Stimulated activated memory B cell treated with anti-CD40 and anti-IgM and Interleukin-4, amounts not matched to agents 10 μg/mL and 1 μg/mL and 100 μg/mL, for 72 hours (primary cell): ENCODE measurements around the gene ZGRF1.
"Not testable (repeated sequence)": the region's sequence is repeated elsewhere in the genome, so short reads cannot be mapped to it uniquely, and the experiment has no call there.

Source experiments
- ATAC-seq: fragments of 150-1000 bp; cut with Tn5 transposase; 2 replicates; pipeline ENCODE4 v1.10.0; 2021
- H3K27ac Mint-ChIP-seq: one replicate; pipeline ENCODE4 v1.8.0; 2022; ENCODE audit warnings: mild to moderate bottlenecking, mixed read lengths
- H3K27me3 Mint-ChIP-seq: one replicate; pipeline ENCODE4 v1.8.0; 2022; ENCODE audit warnings: mixed read lengths
- H3K36me3 Mint-ChIP-seq: one replicate; pipeline ENCODE4 v1.8.0; 2022; ENCODE audit warnings: mixed read lengths
- H3K4me1 Mint-ChIP-seq: one replicate; pipeline ENCODE4 v1.8.0; 2022; ENCODE audit warnings: mixed read lengths
- H3K4me3 Mint-ChIP-seq: one replicate; pipeline ENCODE4 v1.8.0; 2022; ENCODE audit warnings: mild to moderate bottlenecking, moderate library complexity, mixed read lengths
- H3K9me3 Mint-ChIP-seq: one replicate; pipeline ENCODE4 v1.8.0; 2022; ENCODE audit warnings: mixed read lengths

Gene ZGRF1

DNA sequence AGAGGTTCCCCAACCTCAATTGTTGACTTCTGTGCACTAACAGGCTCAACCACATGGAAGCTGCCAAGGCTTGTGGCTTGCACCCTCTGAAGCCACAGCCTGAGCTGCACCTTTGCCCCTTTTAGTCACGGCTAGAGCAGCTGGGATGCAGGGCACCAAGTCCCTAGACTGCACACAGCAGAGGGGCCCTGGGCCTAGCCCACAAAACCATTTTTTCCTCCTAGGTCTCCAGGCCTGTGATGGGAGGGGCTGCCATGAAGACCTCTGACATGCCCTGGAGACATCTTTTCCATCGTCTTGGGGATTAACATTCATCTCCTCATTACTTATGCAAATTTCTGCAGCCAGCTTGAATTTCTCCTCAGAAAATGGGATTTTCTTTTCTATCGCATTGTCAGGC, 145.9 kb downstream of the ZGRF1 start:
- not testable (repeated sequence) for H3K4me3 Mint-ChIP-seq, H3K27ac Mint-ChIP-seq, H3K36me3 Mint-ChIP-seq, ATAC-seq, H3K4me1 Mint-ChIP-seq
- Mint-ChIP-seq H3K27me3 (peaks cover 15% of the 10 kb centered on the region), H3K9me3 (peaks cover 15% of the 10 kb centered on the region)
